Osteocyte (in vitro differentiated cells): ENCODE data around the gene CTSW. TPM values are rescaled to one million over a fixed set of nuclear protein-coding genes. Genes with fewer than 3 reads are reported as not detected.

ENCODE experiments used
- DNase-seq: peaks from one replicate; pipeline ENCODE4 v3.0.0; 2021; ENCODE audit warnings: mixed read lengths; ENCODE audit not compliant: unreplicated experiment; ENCODE audit errors: extremely low spot score
- H3K27ac Mint-ChIP-seq: one replicate; pipeline ENCODE4 v1.8.0; 2021; ENCODE audit warnings: mild to moderate bottlenecking, mixed read lengths; ENCODE audit not compliant: unreplicated experiment
- H3K27me3 Mint-ChIP-seq: one replicate; pipeline ENCODE4 v1.8.0; 2021; ENCODE audit warnings: mixed read lengths; ENCODE audit not compliant: unreplicated experiment
- H3K36me3 Mint-ChIP-seq: one replicate; pipeline ENCODE4 v1.8.0; 2021; ENCODE audit warnings: mixed read lengths; ENCODE audit not compliant: unreplicated experiment
- H3K4me1 Mint-ChIP-seq: one replicate; pipeline ENCODE4 v1.8.0; 2021; ENCODE audit warnings: mixed read lengths; ENCODE audit not compliant: unreplicated experiment
- H3K4me3 Mint-ChIP-seq: one replicate; pipeline ENCODE4 v1.8.0; 2021; ENCODE audit warnings: mild to moderate bottlenecking, moderate library complexity, mixed read lengths; ENCODE audit not compliant: unreplicated experiment
- H3K9me3 Mint-ChIP-seq: one replicate; pipeline ENCODE4 v1.8.0; 2021; ENCODE audit warnings: mixed read lengths; ENCODE audit not compliant: unreplicated experiment
- total RNA-seq: library from RNA; stranded (reverse); gene quantifications from 2 replicates; pipeline ENCODE4 v1.2.1, GENCODE V29; 2021
- TF ChIP-seq, protein P1 (sequence below): fragments of 200-600 bp; sonication (generic); IDR thresholded peaks from 2 replicates; pipeline ENCODE4 v1.5.0; 2021; ENCODE audit warnings: antibody characterized with exemption, mild to moderate bottlenecking, moderate library complexity

CTSW gene
- total RNA-seq, 1 donor from 2014 or later, result not detected

DNA sequence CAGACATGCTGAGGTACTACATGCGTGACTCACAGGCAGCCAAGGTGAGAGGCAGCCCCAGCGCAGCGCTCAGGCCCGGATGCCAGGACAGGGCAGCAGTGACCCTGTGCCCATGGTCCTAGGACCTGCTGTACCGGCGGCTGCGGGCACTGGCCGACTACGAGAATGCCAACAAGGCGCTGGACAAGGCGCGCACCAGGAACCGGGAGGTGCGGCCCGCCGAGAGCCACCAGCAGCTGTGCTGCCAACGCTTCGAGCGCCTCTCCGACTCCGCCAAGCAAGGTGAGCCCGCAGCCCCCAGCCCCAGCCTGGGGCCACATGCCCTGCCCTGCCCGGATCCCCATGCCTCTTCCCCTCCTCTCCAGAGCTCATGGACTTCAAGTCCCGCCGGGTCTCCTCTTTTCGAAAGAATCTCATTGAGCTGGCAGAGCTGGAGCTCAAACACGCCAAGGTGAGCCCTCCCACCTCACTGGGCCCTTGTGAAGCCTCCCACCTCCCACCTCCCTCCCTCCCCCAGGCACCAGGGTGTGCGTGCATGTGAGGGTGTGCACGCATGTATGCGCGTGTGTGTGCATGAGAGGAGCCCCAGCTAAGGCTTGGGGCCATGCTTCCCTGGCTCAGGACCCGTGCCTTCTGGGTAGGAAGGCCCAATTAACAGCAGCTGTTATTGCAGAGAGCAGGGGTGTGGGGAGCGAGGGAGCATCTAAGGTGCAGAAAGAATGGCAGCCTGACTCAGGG is 27.0 kb upstream of the CTSW start:
- no peaks in the 10 kb centered on the region for H3K27me3 Mint-ChIP-seq
- peaks cover 49% of the 10 kb centered on the region for H3K36me3 Mint-ChIP-seq
- H3K4me3 Mint-ChIP-seq, result no peak overlapping the region
- H3K27ac Mint-ChIP-seq, result no peak overlapping the region
- peaks cover 4% of the 10 kb centered on the region for H3K9me3 Mint-ChIP-seq
- TF ChIP-seq, protein P1, sequence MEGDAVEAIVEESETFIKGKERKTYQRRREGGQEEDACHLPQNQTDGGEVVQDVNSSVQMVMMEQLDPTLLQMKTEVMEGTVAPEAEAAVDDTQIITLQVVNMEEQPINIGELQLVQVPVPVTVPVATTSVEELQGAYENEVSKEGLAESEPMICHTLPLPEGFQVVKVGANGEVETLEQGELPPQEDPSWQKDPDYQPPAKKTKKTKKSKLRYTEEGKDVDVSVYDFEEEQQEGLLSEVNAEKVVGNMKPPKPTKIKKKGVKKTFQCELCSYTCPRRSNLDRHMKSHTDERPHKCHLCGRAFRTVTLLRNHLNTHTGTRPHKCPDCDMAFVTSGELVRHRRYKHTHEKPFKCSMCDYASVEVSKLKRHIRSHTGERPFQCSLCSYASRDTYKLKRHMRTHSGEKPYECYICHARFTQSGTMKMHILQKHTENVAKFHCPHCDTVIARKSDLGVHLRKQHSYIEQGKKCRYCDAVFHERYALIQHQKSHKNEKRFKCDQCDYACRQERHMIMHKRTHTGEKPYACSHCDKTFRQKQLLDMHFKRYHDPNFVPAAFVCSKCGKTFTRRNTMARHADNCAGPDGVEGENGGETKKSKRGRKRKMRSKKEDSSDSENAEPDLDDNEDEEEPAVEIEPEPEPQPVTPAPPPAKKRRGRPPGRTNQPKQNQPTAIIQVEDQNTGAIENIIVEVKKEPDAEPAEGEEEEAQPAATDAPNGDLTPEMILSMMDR, result no peak
- H3K4me1 Mint-ChIP-seq, result peaks cover 23% of the 10 kb centered on the region
- peak; percentile 85 for DNase-seq

DNA sequence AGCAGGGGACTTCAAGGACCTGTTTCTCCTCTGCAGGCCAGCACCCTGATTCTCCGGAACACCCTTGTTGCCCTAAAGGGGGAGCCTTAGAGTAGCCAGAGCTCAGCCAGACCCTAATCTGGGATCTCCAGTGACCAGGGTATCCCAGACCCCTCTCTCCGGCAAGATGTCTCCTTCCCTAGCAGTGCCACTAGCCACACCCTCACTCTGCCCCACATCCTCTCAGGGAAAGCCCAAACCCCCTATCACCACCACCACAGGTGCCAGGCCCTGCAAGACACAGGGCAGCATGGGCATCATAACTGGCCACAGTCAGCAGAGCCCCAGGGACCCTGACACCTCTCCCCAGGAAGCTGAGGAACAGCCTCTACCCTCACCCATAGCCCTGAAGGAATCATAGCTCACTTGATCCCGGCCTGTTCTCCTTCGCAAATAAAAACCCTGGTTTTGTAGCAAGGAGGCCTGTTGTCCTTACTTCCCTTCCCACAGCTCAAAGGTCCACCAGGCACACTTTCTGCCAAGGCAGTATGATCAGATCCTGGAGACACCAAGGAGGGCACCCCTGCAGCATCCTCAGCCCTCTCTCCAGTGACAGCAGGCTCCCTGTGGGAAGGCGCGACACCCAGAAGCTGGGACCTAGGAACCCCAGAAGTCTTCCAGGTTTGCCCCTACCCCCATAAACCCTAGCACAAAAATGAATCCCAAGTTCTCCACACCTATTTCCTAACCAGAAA is 26.2 kb upstream of the CTSW start:
- Mint-ChIP-seq H3K36me3 (peaks cover 49% of the 10 kb centered on the region), H3K4me1 (peaks cover 25% of the 10 kb centered on the region), H3K27me3 (no peaks in the 10 kb centered on the region), H3K4me3 (no peak overlapping the region), H3K27ac (no peak overlapping the region), H3K9me3 (peaks cover 4% of the 10 kb centered on the region)
- DNase-seq, result no peak
- TF ChIP-seq, protein P1, result no peak

DNA sequence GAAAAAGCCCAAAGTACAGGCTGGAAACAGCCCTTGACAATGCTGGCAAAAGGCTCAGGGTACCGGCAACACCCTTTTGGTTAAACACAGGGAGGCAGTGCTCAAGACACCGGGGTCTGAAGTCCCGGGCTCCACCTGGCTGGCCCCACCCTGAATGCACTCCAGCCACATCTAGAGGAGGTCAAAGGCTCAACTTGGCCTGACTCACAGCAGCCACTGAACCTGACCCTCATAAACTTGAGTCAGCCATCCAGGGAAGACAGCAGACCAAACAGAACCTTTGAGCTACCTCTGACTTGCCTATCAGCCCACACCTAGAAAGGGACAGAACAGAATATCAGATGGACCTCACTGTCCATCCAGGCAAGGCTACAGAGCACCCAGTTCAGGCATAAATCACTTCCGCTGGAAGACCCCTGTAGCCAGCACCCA is 25.5 kb upstream of the CTSW start:
- TF ChIP-seq, protein P1, result no peak
- H3K36me3 Mint-ChIP-seq, result peaks cover 49% of the 10 kb centered on the region
- H3K9me3 Mint-ChIP-seq, result peaks cover 4% of the 10 kb centered on the region
- no peak overlapping the region for H3K27ac Mint-ChIP-seq
- H3K27me3 Mint-ChIP-seq, result no peaks in the 10 kb centered on the region
- H3K4me3 Mint-ChIP-seq, result peak overlapping the region; percentile 10
- DNase-seq, result no peak
- H3K4me1 Mint-ChIP-seq, result peaks cover 29% of the 10 kb centered on the region

DNA sequence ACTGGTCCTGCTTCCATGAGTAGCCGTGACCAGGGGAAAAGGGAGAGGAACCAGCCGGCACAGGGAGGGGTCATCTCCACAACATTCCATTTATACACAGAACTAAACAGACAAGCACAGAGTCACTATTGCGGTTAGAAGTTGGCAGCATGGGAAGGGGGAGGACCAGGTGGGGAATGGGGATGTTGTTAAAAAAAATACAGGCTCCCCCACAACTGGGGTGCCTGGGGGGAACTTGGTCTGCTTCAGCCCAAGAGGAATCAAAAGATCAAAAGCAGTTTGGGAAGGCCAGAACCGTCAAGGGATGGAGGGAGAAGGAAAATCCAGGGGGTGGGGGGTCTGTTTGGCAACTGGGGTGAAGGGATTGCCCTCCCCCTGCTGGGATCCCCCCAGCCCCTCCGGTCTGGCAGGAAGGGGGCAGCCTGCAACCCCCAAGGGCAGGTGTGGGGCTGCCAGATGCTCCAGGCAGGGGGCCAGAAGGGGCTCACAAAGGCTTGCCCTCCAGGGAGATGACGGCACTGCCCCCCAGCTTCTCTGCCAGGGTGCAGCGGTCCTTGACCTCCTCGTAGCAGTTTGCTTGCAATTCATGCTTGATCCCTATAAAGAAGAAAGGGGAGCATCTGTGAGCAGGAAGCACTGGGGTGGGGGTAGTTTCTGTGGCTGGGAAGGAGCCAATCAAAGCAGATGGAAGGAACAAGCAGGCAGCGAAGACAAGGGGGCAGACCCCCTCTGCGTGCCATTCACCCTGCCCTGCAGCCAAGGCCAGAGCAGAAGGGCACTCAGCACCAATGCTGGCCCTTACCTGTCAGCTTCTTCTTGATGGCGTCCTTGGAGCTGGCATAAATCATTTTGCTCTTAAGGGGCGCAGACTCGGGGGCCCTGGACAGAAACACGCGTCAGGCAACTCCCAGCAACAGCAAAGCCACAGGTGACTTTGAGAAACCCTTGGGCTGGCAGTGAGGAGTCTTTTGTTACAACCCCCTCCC is 24.5 kb upstream of the CTSW start:
- TF ChIP-seq, protein P1, result no peak
- Mint-ChIP-seq H3K27ac (no peak overlapping the region), H3K4me3 (peak overlapping the region; percentile 83), H3K4me1 (peaks cover 35% of the 10 kb centered on the region), H3K36me3 (peaks cover 47% of the 10 kb centered on the region), H3K9me3 (peaks cover 4% of the 10 kb centered on the region), H3K27me3 (no peaks in the 10 kb centered on the region)
- no peak for DNase-seq
